ENCODE results near the gene GNA12.

- TF ChIP-seq ZBTB11 (CRISPR knock-in tag; IDR thresholded peaks at IDR 0.05), result no peak
- no peak for TF ChIP-seq NCOA4 (IDR thresholded peaks at IDR 0.05; ENCODE audit: partially characterized antibody)
- no peak for TF ChIP-seq MEF2D (tag; conservative IDR thresholded peaks at IDR 0.05; ENCODE audit: low read depth)
- no peak for TF ChIP-seq PHF8 (IDR thresholded peaks at IDR 0.05; ENCODE audit: borderline replicate concordance, low read length)
- TF ChIP-seq MEIS2 (IDR thresholded peaks at IDR 0.05; ENCODE audit: partially characterized antibody), result no peak
- no peak for TF ChIP-seq ZNF518B (CRISPR knock-in tag; IDR thresholded peaks at IDR 0.05)
- no peak for TF ChIP-seq HINFP (tag; conservative IDR thresholded peaks at IDR 0.05; ENCODE audit: low read depth)
- no peak for TF ChIP-seq EP300 (IDR thresholded peaks at IDR 0.05; ENCODE audit: low read length)
- no peak for TF ChIP-seq LEF1 (IDR thresholded peaks at IDR 0.05)
- no peak for TF ChIP-seq CBFB (CRISPR knock-in tag; IDR thresholded peaks at IDR 0.05)
- TF ChIP-seq ZKSCAN8 (CRISPR knock-in tag; IDR thresholded peaks at IDR 0.05), result no peak
- TF ChIP-seq NFATC3 (IDR thresholded peaks at IDR 0.05), result no peak
- TF ChIP-seq ZFP36 (IDR thresholded peaks at IDR 0.05; ENCODE audit: low read depth, low read length, partially characterized antibody), result no peak
Observed at GRCh38 chr7:2887816-2888215, 43.7 kb upstream of the GNA12 start.

Data from K562 (cell line).